Mucosa of descending colon (tissue), 3 donors: ENCODE measurements around the gene TXNRD3. TPM values are rescaled to one million over a fixed set of nuclear protein-coding genes. Genes with fewer than 3 reads are reported as not detected.

Experiments used
- ATAC-seq: fragments of 200-7000 bp; cut with Tn5 transposase; one replicate; pipeline ENCODE4 v1.9.1; 2020; ENCODE audit warnings: mild to moderate bottlenecking, moderate library complexity
- DNase-seq, 3 donors: peaks; one replicate each; pipeline ENCODE4 v3.0.0-alpha.2; 2020
- H3K36me3 ChIP-seq: fragments of 200-600 bp; one replicate; pipeline ENCODE4 v1.8.0; 2021; ENCODE audit warnings: low read depth, mild to moderate bottlenecking
- H3K4me1 ChIP-seq: fragments of 200-600 bp; one replicate; pipeline ENCODE4 v1.8.0; 2021; ENCODE audit warnings: low read depth, mild to moderate bottlenecking
- H3K4me3 ChIP-seq: fragments of 200-600 bp; one replicate; pipeline ENCODE4 v1.8.0; 2021; ENCODE audit warnings: mild to moderate bottlenecking
- H3K9me3 ChIP-seq: fragments of 200-600 bp; one replicate; pipeline ENCODE4 v1.8.0; 2021; ENCODE audit warnings: mild to moderate bottlenecking
- intact Hi-C, 2 donors: fragments of 100-400 bp; cut with DNase I in 1 of 2; cut with micrococcal nuclease in 1 of 2; formaldehyde crosslinking; loops; one replicate each; pipeline versions ENCODE4 v1.11.0 to v1.11.1; 2022; cut with DNase I, micrococcal nuclease
- total RNA-seq, 3 donors: library from RNA; stranded (reverse); fragmentation: NEBNext Ultra II Directional in 2 of 3; extraction: Animal tissue kit (Norgen Biotek cat#: 25700) in 2 of 3; gene quantifications; one replicate each; pipeline versions ENCODE4 v1.2.1 to v1.2.4, GENCODE V29; 2021 to 2023
- TF ChIP-seq, protein P1 (sequence below): fragments of 200-600 bp; IDR thresholded peaks from one replicate; pipeline ENCODE4 v1.8.0; 2022; ENCODE audit warnings: antibody characterized with exemption, mild to moderate bottlenecking
- donor health status: DM: no; HTN: no; CAD: no; lungs with moderate emphysema.
- donor health status: DM: no; HTN: no; CAD: no.
- donor health status: DM: no; HTN: yes; CAD: no.

TXNRD3 gene
- total RNA-seq, 3 donors from 2014 or later, result 4.5 to 11.4 (median 5.4) TPM

DNA sequence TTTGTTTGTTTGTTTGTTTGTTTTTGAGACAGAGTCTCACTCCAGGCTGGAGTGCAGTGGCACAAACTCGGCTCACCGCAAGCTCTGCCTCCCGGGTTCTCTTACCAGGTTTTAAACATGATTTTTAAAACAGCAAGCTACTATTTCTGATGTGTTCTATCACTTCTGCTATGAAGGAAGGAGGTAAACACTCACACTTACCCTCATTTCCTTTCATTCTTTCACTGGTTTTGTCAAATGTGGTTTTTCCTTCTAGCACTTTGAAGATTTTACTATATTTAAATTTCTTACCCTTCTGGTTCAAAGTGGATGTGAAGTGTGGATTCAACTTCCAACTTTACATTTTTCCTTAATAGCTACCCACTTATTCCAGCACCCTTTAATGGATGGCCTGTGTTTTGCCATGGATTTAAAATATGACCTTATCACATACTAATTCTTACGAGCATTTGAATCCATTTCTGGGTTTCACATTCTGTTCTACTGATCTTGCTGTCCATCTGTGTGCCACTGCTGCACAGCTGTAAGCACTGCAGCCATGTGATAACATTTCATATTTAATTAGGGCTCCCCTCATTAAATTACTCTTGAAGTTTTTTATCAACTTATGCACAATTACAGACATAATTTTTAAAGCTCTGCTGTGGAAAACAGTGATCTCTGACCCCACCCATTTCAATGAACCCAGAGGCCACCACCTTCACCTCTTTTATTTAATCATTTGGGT is 42.3 kb downstream of the TXNRD3 start:
- DNase-seq (no peak), ATAC-seq (no peak)
- Histone ChIP-seq H3K4me3 (no peak overlapping the region), H3K4me1 (no peaks in the 10 kb centered on the region), H3K36me3 (no peaks in the 10 kb centered on the region), H3K9me3 (no peaks in the 10 kb centered on the region)
- TF ChIP-seq, protein P1, sequence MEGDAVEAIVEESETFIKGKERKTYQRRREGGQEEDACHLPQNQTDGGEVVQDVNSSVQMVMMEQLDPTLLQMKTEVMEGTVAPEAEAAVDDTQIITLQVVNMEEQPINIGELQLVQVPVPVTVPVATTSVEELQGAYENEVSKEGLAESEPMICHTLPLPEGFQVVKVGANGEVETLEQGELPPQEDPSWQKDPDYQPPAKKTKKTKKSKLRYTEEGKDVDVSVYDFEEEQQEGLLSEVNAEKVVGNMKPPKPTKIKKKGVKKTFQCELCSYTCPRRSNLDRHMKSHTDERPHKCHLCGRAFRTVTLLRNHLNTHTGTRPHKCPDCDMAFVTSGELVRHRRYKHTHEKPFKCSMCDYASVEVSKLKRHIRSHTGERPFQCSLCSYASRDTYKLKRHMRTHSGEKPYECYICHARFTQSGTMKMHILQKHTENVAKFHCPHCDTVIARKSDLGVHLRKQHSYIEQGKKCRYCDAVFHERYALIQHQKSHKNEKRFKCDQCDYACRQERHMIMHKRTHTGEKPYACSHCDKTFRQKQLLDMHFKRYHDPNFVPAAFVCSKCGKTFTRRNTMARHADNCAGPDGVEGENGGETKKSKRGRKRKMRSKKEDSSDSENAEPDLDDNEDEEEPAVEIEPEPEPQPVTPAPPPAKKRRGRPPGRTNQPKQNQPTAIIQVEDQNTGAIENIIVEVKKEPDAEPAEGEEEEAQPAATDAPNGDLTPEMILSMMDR, result no peak
- intact Hi-C loops, result no loop called here

DNA sequence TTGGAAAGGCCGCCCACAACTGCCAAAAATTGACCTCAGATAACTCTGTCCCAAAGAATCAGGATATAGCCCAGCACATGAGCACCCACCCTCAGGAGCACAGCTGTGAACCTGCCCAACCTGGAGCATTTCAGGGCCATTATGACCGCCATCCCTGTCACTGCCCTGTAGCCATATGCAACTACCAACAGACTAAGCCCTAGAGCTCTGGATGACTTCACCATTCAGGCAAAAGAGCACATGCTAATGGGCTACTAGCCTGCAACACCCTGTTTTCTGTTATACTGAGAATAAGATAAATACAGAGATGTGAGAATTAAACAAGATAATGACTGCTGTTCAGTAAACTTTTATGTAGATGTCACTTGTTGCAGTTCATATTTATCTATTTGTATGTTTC is 45.0 kb downstream of the TXNRD3 start:
- ATAC-seq, result no peak
- no peak overlapping the region for H3K4me3 ChIP-seq
- no peaks in the 10 kb centered on the region for H3K36me3 ChIP-seq
- no peaks in the 10 kb centered on the region for H3K4me1 ChIP-seq
- DNase-seq, result no peak
- TF ChIP-seq, protein P1, result no peak
- no peaks in the 10 kb centered on the region for H3K9me3 ChIP-seq
- intact Hi-C loops, result no loop called here

DNA sequence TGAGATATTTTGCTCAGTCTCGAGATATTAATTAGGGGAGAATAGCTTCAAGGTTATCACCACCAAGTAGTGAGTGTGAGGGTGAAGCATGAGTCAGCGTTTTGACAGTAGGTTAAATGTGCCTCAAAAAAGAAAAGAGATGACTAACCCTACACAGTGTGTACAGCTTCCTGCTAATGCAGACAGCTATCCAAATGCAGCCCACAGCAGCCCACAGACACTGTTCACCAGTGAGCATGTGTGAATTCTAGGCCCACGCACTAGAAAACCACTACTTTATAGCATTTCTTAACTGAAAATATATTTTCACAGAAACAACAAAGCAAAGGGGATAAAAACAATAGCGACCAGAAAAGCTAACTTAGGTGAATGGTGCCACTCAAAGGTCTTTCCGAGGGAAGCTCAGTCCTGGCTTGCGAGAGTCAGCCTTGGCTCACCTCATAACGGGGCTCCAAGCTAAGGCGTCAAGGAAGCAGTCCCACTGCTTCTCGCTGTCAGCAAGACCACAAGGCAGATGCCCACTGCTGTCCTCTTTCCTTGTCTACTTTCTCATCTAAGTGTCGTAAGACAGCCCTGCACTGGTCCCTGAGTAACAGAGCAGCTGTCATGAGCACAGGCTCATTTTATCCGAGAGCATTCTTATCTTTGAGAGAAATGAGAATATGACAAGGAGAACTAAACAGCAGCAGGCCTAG is 47.6 kb downstream of the TXNRD3 start:
- no peaks in the 10 kb centered on the region for H3K4me1 ChIP-seq
- intact Hi-C loops, result no loop called here
- no peak overlapping the region for H3K4me3 ChIP-seq
- no peaks in the 10 kb centered on the region for H3K36me3 ChIP-seq
- DNase-seq, result no peak
- TF ChIP-seq, protein P1, result no peak
- no peak for ATAC-seq
- H3K9me3 ChIP-seq, result no peaks in the 10 kb centered on the region

DNA sequence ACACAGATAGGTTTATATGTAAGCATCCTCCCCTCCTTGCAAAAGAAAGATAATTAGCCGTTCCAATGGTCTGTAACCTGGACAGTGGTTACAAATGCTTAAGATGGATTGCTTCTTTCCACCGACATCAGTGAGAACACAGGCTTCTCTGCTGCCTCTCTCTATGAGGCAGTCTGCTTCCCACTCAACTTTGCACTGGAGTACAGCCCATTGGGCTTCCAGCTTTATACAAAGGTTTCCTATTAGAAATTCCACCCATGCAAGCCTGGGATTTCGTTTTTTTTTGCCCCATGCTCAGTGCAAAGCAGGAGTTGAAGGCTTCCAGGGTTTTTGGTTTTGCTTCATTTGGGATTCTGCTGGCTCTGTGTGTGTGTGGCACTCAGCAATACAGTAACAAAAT is 48.9 kb downstream of the TXNRD3 start:
- Histone ChIP-seq H3K4me1 (no peaks in the 10 kb centered on the region), H3K36me3 (no peaks in the 10 kb centered on the region), H3K4me3 (no peak overlapping the region), H3K9me3 (no peaks in the 10 kb centered on the region)
- TF ChIP-seq, protein P1, result no peak
- intact Hi-C loops, result no loop called here
- no peak for ATAC-seq
- DNase-seq, result no peak

DNA sequence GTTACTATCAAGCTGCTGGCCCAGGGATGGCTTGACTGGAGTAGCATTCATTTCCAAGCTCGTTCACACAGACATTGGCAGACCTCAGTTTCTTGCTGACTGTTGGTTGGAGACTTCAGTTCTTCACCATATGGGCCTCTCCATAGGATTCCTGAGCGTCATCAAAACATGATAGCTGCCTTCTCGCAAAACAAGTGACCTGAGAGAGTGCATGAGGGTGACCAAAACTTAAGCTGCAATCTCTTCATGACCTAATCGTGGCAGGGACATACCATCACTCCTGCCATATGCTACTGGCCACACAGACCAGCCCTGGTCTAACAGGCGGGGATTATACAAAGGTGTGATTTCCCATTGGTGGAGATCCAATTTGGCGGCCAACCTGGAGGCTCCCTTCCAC is 50.2 kb downstream of the TXNRD3 start:
- ATAC-seq (no peak), DNase-seq (no peak)
- Histone ChIP-seq H3K36me3 (no peaks in the 10 kb centered on the region), H3K4me1 (no peaks in the 10 kb centered on the region), H3K9me3 (no peaks in the 10 kb centered on the region), H3K4me3 (no peak overlapping the region)
- TF ChIP-seq, protein P1, result no peak
- intact Hi-C loops, result no loop called here
